ENCODE measurements around the gene ADAMTS3. TPM values are rescaled to one million over a fixed set of nuclear protein-coding genes. Genes with fewer than 3 reads are reported as not detected.
A peak's percentile ranks its signal among the peaks of the same experiment; 100 is the strongest.

ADAMTS3 gene
- total RNA-seq, 1 donor from 2014 or later: 1.1 TPM

GRCh38 chr4:72357908-72358307, 211.1 kb downstream of the ADAMTS3 start:
- no peaks in the 10 kb centered on the region for H3K36me3 ChIP-seq
- peaks cover under 1% of the 10 kb centered on the region for H3K4me1 ChIP-seq
- no peaks in the 10 kb centered on the region for H3K27me3 ChIP-seq (ENCODE audit: low read depth)
- no peak for TF ChIP-seq CTCF (IDR thresholded peaks at IDR 0.05)
- H3K27ac ChIP-seq: no peak overlapping the region
- no peak for ATAC-seq
- H3K9me3 ChIP-seq: no peaks in the 10 kb centered on the region
- H3K4me3 ChIP-seq: no peak overlapping the region
- DNase-seq: no peak
- intact Hi-C loops (cut with DNase I): no loop called here

GRCh38 chr4:72352711-72353110, 216.3 kb downstream of the ADAMTS3 start:
- DNase-seq (no peak), ATAC-seq (peak; percentile 35 to 61)
- no peaks in the 10 kb centered on the region for H3K36me3 ChIP-seq

GRCh38 chr4:72351521-72351920, 217.5 kb downstream of the ADAMTS3 start:
- H3K4me3 ChIP-seq: no peak overlapping the region
- intact Hi-C loops (cut with DNase I): no loop called here

More at GRCh38 chr4:72352711-72353110, 216.3 kb downstream of the ADAMTS3 start:
- no peaks in the 10 kb centered on the region for H3K9me3 ChIP-seq
- no peak overlapping the region for H3K4me3 ChIP-seq
- no peak for TF ChIP-seq CTCF (IDR thresholded peaks at IDR 0.05)
- H3K27me3 ChIP-seq (ENCODE audit: low read depth): no peaks in the 10 kb centered on the region
- intact Hi-C loops (cut with DNase I): no loop called here
- peaks cover 7% of the 10 kb centered on the region for H3K4me1 ChIP-seq
- no peak overlapping the region for H3K27ac ChIP-seq

GRCh38 chr4:72348701-72349100, 220.3 kb downstream of the ADAMTS3 start:
- intact Hi-C loops (cut with DNase I): no loop called here
- Histone ChIP-seq H3K4me1 (peaks cover 7% of the 10 kb centered on the region), H3K27me3 (ENCODE audit: low read depth) (no peaks in the 10 kb centered on the region), H3K36me3 (no peaks in the 10 kb centered on the region), H3K9me3 (no peaks in the 10 kb centered on the region), H3K27ac (no peak overlapping the region), H3K4me3 (no peak overlapping the region)
- DNase-seq (no peak), ATAC-seq (no peak)
- no peak for TF ChIP-seq CTCF (IDR thresholded peaks at IDR 0.05)

More at GRCh38 chr4:72351521-72351920, 217.5 kb downstream of the ADAMTS3 start:
- Histone ChIP-seq H3K27ac (no peak overlapping the region), H3K9me3 (no peaks in the 10 kb centered on the region), H3K4me1 (peaks cover 7% of the 10 kb centered on the region), H3K27me3 (ENCODE audit: low read depth) (no peaks in the 10 kb centered on the region), H3K36me3 (no peaks in the 10 kb centered on the region)
- DNase-seq (no peak), ATAC-seq (no peak)
- TF ChIP-seq CTCF (IDR thresholded peaks at IDR 0.05): no peak

- H3K4me1 ChIP-seq: no peaks in the 10 kb centered on the region
- no peak for DNase-seq
- no peak overlapping the region for H3K27ac ChIP-seq
- no peak overlapping the region for H3K4me3 ChIP-seq
- intact Hi-C loops (cut with DNase I): no loop called here
- H3K36me3 ChIP-seq: no peaks in the 10 kb centered on the region
- H3K27me3 ChIP-seq (ENCODE audit: low read depth): no peaks in the 10 kb centered on the region
- no peak for ATAC-seq
- H3K9me3 ChIP-seq: no peaks in the 10 kb centered on the region
- TF ChIP-seq CTCF (IDR thresholded peaks at IDR 0.05): no peak
Measured at GRCh38 chr4:72344418-72344817, 224.6 kb downstream of the ADAMTS3 start.

- no peak overlapping the region for H3K4me3 ChIP-seq
- H3K27ac ChIP-seq: no peak overlapping the region
- H3K9me3 ChIP-seq: no peaks in the 10 kb centered on the region
- DNase-seq (no peak), ATAC-seq (no peak)
- no peak for TF ChIP-seq CTCF (IDR thresholded peaks at IDR 0.05)
- no peaks in the 10 kb centered on the region for H3K4me1 ChIP-seq
- no peaks in the 10 kb centered on the region for H3K27me3 ChIP-seq (ENCODE audit: low read depth)
- intact Hi-C loops (cut with DNase I): no loop called here
- H3K36me3 ChIP-seq: no peaks in the 10 kb centered on the region
Measured at GRCh38 chr4:72341432-72341820, 227.6 kb downstream of the ADAMTS3 start.
